ENCODE results near the gene ARPC2. TPM values are rescaled to one million over a fixed set of nuclear protein-coding genes. Genes with fewer than 3 reads are reported as not detected.

Gene ARPC2
- total RNA-seq = 100 to 1,000 TPM; 448 to 452 TPM
- 482 TPM for polyA plus RNA-seq (2013, experiment 1 of 2)
- 490 TPM for polyA plus RNA-seq (2013, experiment 2 of 2)
- total RNA-seq = 300 to 599 (median 401) reads per million in 172 experiments

- Histone ChIP-seq H3K4me1 (ENCODE audit: insufficient read depth, low read length) (peaks cover 36% of the 10 kb centered on the region), H3K27me3 (ENCODE audit: control insufficient read depth in 1 of 2, insufficient read depth in 2 of 2, low read length in 2 of 2) (no peaks in the 10 kb centered on the region), H3K9me3 (ENCODE audit: control insufficient read depth in 1 of 2, insufficient read depth in 1 of 2, low read length in 2 of 2) (no peaks in the 10 kb centered on the region), H3K36me3 (ENCODE audit: insufficient read depth, low read length) (peaks cover 13% of the 10 kb centered on the region), H3K4me3 (ENCODE audit: low read length) (peak within 1 kb of the TSS; percentile 80), H3K27ac (ENCODE audit: low read depth in 1 of 2, low read length in 2 of 2) (peak within 1 kb of the TSS; percentile 96 to 99)
- Mint-ChIP-seq H3K9me3 (no peaks in the 10 kb centered on the region), H3K4me3 (peak within 1 kb of the TSS; percentile 95), H3K27ac (peak within 1 kb of the TSS; percentile 96), H3K36me3 (ENCODE audit: low read depth) (peaks cover 46% of the 10 kb centered on the region), H3K27me3 (no peaks in the 10 kb centered on the region), H3K4me1 (ENCODE audit: low read depth) (peaks cover 45% of the 10 kb centered on the region)
- CTCF ChIA-PET = interaction anchor here (1.4 kb wide), 1 partner anchor 14 kb away, joined by 5 read pairs; no protein-coding TSS in a partner anchor
- ATAC-seq (ENCODE audit: poor library complexity) (peak; percentile 73), DNase-seq (peak; percentile 90 to 98 (median 93))
- TF ChIP-seq, protein P1, sequence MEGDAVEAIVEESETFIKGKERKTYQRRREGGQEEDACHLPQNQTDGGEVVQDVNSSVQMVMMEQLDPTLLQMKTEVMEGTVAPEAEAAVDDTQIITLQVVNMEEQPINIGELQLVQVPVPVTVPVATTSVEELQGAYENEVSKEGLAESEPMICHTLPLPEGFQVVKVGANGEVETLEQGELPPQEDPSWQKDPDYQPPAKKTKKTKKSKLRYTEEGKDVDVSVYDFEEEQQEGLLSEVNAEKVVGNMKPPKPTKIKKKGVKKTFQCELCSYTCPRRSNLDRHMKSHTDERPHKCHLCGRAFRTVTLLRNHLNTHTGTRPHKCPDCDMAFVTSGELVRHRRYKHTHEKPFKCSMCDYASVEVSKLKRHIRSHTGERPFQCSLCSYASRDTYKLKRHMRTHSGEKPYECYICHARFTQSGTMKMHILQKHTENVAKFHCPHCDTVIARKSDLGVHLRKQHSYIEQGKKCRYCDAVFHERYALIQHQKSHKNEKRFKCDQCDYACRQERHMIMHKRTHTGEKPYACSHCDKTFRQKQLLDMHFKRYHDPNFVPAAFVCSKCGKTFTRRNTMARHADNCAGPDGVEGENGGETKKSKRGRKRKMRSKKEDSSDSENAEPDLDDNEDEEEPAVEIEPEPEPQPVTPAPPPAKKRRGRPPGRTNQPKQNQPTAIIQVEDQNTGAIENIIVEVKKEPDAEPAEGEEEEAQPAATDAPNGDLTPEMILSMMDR (IDR thresholded peaks at IDR 0.05) = no peak
- POLR2A ChIA-PET = interaction anchor here (0.6 to 6.8 kb wide), 12 partner anchors 11 to 1012 kb away, joined by 3 to 64 read pairs (median 4); partner anchors contain the start of genes AAMP, ANKZF1, ATG9A and PNKD
- intact Hi-C loops (cut with DNase I, micrococcal nuclease) = loop anchor here (1.0 to 5.0 kb wide), 5 partner anchors 40 to 354 kb away; partner anchors contain the start of genes AAMP (in 2 of the 2), PNKD (in 2 of the 2) and CTDSP1 (in 1 of the 2)
Measured at GRCh38 chr2:218216674-218217359, at the start of gene ARPC2. Gene ARPC2 (plus strand): TSS chr2:218217189. CDS start chr2:218217471, 282 bp downstream.

- no peak overlapping the region for H3K4me3 Mint-ChIP-seq
- no peaks in the 10 kb centered on the region for H3K36me3 ChIP-seq (ENCODE audit: insufficient read depth, low read length)
- no peaks in the 10 kb centered on the region for H3K9me3 ChIP-seq (ENCODE audit: control insufficient read depth in 1 of 2, insufficient read depth in 1 of 2, low read length in 2 of 2)
- H3K36me3 Mint-ChIP-seq (ENCODE audit: low read depth) = no peaks in the 10 kb centered on the region
- no peaks in the 10 kb centered on the region for H3K27me3 ChIP-seq (ENCODE audit: control insufficient read depth in 1 of 2, insufficient read depth in 2 of 2, low read length in 2 of 2)
- peaks cover 33% of the 10 kb centered on the region for H3K4me1 Mint-ChIP-seq (ENCODE audit: low read depth)
- no peak overlapping the region for H3K27ac Mint-ChIP-seq
- H3K9me3 Mint-ChIP-seq = no peaks in the 10 kb centered on the region
- ChIA-PET CTCF (interaction anchor here (1.7 kb wide), 1 partner anchor 228 kb away, joined by 4 read pairs; no protein-coding TSS in a partner anchor), POLR2A (no interaction called here)
- ATAC-seq (ENCODE audit: poor library complexity) (no peak), DNase-seq (no peak)
- no peak overlapping the region for H3K4me3 ChIP-seq (ENCODE audit: low read length)
- TF ChIP-seq, protein P1 (IDR thresholded peaks at IDR 0.05) = no peak
- H3K27me3 Mint-ChIP-seq = peaks cover 6% of the 10 kb centered on the region
- H3K4me1 ChIP-seq (ENCODE audit: insufficient read depth, low read length) = peaks cover 28% of the 10 kb centered on the region
- intact Hi-C loops (cut with DNase I, micrococcal nuclease) = loop anchor here in 1 of 2 experiments (5.0 kb wide), 1 partner anchor 89 kb away; no protein-coding TSS in a partner anchor
- no peak overlapping the region for H3K27ac ChIP-seq (ENCODE audit: low read depth in 1 of 2, low read length in 2 of 2)
Measured at GRCh38 chr2:218168016-218168415, 49.0 kb upstream of the ARPC2 start.

DNA sequence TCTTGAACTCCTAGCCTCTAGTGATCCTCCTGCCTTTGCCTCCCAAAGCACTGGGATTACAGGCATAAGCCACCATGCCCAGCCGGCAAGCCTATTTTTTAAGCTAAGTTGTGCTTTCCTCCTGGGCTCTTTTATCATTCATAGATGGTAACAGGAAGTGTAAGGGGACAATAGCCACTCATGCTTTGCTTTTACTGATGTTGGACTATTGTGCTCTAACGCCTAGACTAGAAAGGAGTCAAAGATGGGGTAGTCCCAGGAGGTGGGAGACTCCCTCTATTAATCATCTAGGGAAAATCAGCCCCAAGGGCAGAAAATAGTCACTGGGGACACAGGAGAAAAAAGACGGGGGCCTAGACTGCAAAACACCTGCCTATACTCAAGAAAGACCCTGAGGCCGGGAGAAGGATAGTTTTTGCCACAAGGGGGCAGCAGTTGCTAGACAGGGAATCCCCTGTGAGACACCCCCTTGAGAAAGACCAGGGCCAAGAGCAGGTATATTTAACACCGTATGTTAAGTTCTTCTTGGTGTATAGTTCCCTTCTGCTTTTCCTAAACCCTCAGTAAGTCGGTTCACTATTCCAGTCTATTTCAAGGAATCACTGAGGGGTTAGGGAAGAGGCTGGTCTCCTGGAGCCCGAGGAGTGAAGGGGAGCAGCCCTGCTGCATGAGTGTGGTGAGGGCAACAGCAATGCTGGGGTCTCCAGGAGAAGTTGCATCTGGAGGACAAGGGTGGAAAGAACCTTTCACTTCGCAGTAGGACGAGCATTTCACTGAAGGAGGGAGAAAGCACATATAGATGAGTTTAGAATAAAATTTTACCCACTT is 48.1 kb upstream of the ARPC2 start:
- no peak overlapping the region for H3K27ac Mint-ChIP-seq
- H3K36me3 Mint-ChIP-seq (ENCODE audit: low read depth) = no peaks in the 10 kb centered on the region
- intact Hi-C loops (cut with DNase I, micrococcal nuclease) = loop anchor here in 1 of 2 experiments (5.0 kb wide), 1 partner anchor 88 kb away; no protein-coding TSS in a partner anchor

More for the DNA sequence above, 48.1 kb upstream of the ARPC2 start:
- Mint-ChIP-seq H3K9me3 (no peaks in the 10 kb centered on the region), H3K27me3 (peaks cover 6% of the 10 kb centered on the region), H3K4me1 (ENCODE audit: low read depth) (peaks cover 33% of the 10 kb centered on the region), H3K4me3 (no peak overlapping the region)
- no peaks in the 10 kb centered on the region for H3K9me3 ChIP-seq (ENCODE audit: control insufficient read depth in 1 of 2, insufficient read depth in 1 of 2, low read length in 2 of 2)
- peak; percentile 35 for ATAC-seq (ENCODE audit: poor library complexity)
- POLR2A ChIA-PET = no interaction called here
- peaks cover 28% of the 10 kb centered on the region for H3K4me1 ChIP-seq (ENCODE audit: insufficient read depth, low read length)
- no peaks in the 10 kb centered on the region for H3K36me3 ChIP-seq (ENCODE audit: insufficient read depth, low read length)
- TF ChIP-seq, protein P1 (IDR thresholded peaks at IDR 0.05) = peak; percentile 70
- H3K27me3 ChIP-seq (ENCODE audit: control insufficient read depth in 1 of 2, insufficient read depth in 2 of 2, low read length in 2 of 2) = no peaks in the 10 kb centered on the region
- CTCF ChIA-PET = no interaction called here
- no peak overlapping the region for H3K4me3 ChIP-seq (ENCODE audit: low read length)
- peak; percentile 43 to 79 (median 58) for DNase-seq
- no peak overlapping the region for H3K27ac ChIP-seq (ENCODE audit: low read depth in 1 of 2, low read length in 2 of 2)

Measured in CD4-positive, alpha-beta T cell (primary cell).